SKM-1 (cell line): ENCODE measurements around the gene DDO.
"Not testable (repeated sequence)": the region's sequence is repeated elsewhere in the genome, so short reads cannot be mapped to it uniquely, and the experiment has no call there.

Experiments
- DNase-seq: peaks from one replicate; lab custom pipeline; 2025; ENCODE audit not compliant: unreplicated experiment; lab: John Stamatoyannopoulos, UW

The DDO gene

DNA sequence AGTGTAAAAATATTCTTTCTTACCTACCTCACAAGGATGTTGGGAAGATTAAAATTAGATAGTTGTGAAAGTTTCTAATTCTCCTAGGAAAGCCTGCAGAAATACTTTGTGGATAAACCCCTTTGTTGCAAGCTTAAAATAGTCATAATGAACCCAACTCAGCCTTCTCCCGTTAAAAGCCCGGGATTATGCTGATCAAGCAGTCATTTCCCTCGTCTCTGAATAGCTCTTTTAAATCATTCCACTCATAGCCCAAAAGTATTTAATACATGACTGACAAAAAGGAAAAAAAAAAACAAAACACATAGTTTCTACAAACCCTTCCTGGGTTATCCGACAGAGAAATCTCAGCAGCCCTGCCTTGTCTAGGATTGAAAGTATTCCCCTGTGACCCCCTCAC, 46.3 kb downstream of the DDO start:
- DNase-seq, result no peak

DNA sequence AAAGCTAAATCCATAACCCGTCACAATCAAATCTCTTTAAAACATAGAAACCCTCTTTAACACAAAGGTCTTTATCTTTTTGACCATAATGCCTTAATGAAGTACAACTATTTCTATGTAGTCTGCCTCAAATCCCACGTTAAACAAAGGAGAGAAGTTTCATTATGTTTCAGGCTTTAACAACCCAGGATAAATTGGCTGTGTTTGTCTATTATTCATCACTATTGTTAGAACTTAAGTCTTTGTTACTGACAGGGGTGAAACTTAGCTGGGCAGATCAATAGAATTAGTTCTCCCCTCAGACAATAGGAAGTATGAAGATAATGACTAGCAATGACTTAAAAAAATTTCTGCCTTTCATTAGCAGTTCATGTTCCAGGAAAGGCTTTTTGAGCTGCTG, 47.1 kb downstream of the DDO start:
- no peak for DNase-seq

DNA sequence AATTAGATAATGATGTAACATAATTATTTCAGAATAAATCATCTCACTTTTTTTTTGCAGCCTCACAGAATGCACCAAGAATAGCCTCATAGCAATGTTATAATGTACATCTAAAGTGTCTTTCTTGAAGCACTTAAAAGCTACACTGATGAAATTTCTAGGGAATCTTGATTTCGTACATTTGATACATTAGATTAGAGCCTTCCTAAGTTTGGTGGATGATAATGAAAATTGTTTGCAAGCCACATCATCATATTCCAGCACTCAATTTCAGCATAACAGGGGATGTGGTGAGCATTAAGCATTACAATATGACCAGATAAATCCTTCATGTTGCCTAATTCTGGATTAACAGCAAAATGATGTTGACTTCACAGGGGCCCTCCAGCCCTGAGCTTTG, 47.5 kb downstream of the DDO start:
- no peak for DNase-seq

DNA sequence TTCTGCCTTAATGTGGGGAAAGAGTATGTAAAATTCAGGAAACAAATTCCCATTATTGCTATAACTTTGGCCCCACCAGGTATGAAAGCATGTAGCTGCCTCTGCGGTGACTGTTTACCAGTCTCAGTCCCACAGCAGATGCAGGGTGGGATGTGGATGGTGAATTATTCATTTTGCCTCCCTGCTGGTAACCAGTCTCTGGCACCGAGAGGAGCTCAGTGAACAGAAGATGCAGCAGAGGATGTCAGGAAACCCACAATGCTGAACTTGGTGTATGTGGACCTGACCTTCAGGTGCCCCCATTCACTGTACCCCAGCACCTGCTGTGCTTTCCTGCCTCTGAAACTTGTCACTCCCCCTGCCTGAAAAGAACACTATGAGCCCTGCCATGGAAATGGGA, 48.4 kb downstream of the DDO start:
- no peak for DNase-seq

DNA sequence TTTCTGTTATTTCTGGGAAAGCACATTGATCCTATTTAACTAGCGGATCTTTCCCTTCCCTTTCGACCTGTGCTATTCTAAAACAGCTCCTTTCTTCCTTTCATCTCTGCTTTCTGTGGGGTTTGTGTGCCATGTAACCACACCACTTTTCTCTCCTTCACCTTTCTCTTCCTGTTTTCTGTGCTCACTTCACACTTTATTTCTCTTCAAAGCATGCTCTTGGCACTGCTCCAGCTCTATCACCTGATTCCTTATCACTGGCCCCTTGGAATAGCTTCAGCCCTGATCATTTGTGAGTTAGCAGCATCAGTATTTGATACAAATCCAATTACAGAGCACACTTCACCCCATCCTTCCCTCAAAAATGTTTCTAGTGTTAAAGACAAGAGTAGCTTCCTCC, 49.1 kb downstream of the DDO start:
- no peak for DNase-seq

DNA sequence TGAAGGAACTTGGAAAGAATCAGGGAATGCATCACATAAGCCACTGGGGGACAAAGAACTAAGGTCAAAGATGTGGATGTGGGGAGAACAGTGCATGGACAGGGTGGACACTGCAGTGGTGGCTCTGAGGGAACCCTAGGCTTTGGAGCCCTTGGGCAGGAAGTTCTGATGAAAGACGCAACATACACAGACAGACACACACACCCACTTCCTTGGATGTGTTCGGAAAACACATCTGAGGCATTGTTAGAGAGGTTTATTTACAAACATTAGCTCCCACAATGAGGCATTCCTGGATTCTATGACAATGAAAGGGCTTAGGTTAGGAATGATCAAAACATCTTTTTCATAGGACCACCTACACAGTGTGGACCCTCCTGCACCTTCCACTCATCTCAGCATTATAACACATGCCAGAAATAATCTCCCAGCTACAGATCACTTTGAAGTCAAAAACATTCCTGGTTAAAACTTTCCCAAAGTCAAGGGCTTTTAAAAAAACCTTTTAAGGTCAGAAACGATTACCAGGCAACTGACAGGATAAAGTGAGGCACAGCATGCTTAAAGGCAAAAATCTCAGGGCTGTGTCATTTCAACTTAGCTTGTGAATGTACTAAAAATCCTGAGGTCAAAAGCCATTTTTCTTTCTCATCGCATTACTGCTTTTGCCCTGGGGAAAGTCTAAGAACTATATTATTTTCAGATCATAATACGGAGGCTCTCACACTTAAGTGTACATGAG, 50.8 kb downstream of the DDO start:
- DNase-seq, result no peak

DNA sequence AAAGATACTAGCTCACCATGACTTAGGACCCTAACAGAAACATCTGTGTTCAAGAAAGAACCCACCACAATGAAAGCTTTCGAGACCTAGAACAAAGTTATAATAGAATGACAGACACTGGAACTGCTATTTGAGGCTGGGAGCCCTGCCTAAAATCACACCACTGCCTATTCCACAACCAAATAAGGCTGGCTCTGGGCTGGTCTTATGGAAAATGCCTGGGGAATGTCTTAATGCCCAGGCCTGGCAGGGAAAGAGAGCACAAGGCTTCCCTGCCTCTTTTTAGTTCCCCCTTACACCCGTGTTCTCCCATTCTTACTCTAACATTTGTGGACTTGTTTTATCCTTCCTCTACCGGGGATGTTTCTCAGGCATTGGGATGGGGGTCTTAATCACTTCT, 51.6 kb downstream of the DDO start:
- no peak for DNase-seq

DNA sequence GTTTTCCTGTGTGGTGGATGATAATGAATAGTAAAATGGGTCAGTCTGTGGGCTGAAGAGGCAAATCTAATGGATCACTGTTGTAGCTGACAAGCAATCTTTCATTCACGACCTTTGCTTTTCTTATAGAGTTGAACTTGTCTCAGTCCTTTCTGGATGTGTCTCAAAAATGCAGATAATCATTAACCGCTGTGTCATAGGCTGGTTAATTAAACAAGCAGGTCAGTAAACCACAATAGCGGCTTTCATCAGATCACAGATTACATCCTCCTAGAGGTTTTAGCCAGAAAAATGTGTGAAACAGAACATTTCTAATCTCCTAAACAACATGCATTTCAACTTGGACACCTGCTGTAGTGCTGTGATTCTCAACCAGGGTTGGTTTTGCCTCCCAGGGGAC, 54.7 kb downstream of the DDO start:
- DNase-seq, result no peak

DNA sequence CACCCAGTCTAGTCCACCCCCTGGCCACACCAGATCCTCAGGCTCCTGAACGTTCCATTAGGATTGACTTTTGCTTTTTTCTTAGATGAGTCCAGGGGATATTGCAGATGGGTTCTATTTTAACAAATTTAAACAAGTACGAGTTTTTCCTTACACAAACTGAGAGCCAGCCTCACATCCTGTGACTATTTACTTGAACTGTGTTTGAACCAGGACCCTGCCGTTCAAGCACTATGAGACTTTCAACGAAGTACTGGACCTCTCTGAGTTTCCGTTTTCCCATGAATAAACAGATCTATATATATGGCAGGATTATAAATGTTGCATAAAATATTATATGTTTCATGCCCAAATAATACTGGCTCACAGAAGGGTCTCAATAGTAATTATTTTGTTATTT, 55.8 kb downstream of the DDO start:
- DNase-seq, result no peak

DNA sequence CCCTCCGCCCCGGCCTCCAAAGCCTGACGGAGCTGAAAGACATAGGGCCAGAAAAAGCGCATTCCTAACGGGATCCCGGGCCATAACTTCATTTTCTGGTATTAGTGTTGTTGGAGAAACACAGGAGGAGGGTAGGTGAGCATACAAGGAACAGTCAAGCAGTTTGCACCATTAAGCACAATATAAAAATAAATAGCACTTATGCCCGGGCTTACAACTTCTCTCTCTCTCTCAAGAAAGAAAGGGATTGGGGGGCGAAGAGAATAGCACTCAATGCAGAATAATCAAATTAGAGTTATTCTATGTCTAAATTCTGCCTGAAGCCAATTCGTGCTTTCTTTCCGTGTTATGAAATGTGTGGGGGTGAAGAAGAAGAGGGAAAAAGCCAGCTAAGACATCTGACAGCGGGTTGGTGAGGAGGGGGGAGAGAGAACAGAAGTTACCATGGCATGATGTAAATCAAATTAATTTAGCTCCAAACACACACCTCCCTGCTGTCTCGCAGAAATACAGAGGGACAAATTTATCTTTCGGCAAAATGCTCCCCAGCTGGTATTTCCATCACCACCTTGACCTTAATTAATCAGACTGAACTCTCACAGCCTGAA, 56.7 kb downstream of the DDO start:
- DNase-seq, result no peak

DNA sequence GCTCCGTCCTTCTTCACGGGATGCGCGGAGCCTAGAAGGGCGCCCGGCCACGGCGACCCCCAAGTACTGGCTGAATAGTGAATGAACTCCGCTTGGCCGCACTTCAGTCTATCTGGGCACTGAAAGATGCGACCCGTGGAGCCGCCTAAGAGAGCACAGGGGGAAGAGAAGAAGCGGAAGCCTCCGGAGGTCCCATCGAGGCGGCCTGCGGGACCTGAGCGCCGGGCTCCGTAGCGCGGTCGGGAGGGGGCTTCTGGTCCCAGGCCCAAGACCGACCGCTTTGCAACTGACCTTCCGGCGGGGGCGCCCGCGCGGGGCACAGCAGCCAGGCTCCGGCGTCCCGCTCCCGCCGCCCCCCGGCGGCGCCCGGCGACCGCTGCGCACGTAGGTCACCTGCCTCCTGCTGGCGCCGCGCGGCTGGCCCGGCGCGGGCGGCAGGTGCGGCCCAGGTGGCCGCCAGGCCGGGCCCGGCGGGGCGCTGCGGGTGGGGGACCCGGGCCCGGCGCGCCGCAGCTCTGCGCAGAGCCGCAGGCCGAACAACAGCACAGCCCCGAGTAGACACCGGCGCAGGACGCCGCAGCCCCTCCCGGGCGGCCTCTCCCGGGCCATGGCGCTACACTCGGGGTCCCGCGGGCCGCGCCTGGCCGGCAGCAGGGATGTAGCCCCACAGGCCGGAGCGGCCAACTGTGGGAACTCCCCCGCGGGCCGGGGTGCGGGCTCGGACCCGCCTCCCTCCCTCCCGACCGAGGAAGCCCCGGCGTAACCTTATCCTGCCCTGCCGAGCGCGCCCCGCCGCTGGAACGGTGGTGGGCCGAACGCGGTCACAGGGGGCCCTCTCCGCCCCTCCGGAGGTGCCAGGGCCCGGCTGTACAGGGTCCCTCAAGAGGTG, 57.5 kb downstream of the DDO start, which contains the start of gene METTL24:
TSS of gene METTL24 (minus strand) at position 686 of the 889 bp plus-strand sequence. CDS start at position 609, 77 bp downstream.
- DNase-seq, result no peak

DNA sequence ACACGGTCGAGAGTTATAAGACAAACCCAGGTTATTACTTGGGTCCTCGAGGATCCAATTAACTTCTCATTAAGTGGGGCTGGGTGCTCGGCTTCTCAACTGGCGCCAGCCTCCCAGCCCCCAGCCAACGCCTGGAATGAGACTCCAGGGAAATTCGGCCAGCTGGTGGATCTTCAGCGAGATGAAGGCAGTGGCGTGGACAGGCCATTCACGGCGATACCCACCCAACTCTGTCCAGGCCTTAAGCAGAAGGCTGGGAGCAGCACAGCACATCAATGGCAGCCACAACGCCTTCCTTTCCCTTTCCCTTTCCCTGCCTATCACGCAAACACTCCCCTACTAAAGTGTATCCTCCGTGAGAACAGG, 58.1 kb downstream of the DDO start:
- DNase-seq, result no peak

DNA sequence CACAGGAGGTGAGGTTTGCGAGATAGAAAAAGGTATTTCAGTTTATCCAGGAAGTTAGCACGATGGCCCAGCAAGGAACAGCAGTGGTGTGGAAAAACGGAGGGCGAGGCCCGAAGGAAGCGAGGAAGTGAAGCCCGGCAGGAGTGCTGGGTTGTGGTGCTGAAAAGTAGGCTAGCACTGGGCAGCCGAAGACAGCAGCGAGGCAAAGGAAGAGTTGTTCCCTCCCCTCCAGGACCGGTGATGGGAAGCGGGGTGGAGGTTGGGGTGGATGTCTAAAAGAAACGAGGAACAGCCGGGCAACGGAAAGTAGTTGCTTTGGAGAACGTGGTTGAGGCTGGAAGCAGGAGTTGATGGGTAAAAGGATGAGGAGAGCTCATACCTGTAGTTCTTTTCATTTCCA, 58.6 kb downstream of the DDO start:
- DNase-seq, result no peak

DNA sequence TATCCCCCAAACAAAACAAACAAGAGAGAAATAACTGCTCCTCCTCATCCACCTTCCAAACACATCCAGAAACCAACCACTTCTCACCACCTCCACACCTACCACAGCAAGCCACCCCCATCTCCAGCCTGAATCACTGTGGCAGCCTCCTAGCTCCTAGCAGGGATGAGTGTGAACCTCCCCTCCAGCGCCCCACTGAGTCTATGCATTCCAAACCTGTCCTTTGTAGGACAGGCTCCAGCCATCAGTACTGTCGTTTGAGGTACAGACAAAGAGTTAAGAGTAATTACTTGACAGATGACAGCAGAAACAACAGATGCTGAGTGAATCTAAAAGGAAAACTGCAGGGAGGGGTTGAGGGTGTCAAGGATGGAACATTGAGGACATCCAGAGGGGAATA, 59.6 kb downstream of the DDO start:
- no peak for DNase-seq

DNA sequence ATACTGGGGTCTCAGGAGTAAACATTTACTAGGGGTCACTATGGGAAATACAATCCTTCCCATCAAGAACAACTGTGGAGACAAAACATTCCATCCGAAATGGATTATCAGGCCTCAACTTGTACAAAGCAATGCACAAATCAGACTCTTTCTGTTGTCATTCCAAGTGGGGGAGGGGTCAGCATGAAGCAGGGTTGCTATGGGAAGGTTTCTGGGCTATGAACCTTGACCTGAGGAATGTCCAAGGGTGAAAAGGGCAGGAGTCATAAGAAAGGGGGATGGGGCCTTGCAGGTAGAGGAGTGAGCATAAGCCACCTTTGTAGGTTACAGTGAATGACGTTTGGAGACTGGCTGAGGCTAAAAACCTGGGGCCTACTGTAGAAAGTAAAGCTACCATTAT, 60.4 kb downstream of the DDO start:
- DNase-seq, result no peak

DNA sequence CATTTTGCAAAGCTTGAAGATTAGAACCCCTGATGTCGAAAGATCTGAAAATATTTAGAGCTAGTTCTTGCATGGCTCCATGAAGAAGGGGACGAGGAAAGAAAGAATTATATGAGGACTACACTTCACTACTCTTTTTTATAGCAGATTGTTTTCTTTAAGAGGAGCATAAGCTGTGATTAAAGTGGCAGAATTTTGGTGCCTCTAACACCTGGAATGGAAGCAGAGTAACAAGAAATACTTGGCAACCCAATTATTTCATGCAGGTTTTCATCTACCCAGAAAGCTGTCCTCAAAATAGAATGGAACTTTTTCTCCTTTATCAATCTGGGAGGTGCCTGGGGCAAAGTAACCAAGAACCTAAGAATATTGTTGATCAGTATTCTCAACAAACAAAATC, 61.2 kb downstream of the DDO start:
- no peak for DNase-seq

DNA sequence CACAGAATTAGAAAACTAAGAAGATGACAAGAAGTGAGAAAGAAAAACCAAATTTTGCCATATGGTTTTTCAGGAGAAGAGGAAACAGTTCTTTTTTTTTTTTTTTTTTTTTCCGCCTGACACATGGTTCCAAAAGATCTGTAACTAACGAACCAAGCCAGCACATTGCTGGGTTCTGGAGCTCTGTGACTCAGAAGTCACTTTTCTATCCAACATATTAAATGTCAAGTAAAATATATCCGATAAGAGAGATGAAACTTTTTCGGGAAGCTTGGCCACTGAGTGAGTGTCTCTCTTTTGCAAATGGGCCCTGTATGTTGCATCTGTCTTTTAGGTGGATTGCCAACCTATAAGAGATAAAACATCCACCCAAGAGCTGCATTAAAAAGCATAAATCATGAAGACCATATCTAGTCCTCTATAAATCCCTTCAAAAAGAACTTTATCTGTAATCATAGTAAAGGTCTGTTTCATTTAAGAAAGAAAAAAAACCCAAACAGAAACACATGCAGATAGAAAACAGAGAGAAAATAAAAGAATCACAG, 61.8 kb downstream of the DDO start:
- no peak for DNase-seq

DNA sequence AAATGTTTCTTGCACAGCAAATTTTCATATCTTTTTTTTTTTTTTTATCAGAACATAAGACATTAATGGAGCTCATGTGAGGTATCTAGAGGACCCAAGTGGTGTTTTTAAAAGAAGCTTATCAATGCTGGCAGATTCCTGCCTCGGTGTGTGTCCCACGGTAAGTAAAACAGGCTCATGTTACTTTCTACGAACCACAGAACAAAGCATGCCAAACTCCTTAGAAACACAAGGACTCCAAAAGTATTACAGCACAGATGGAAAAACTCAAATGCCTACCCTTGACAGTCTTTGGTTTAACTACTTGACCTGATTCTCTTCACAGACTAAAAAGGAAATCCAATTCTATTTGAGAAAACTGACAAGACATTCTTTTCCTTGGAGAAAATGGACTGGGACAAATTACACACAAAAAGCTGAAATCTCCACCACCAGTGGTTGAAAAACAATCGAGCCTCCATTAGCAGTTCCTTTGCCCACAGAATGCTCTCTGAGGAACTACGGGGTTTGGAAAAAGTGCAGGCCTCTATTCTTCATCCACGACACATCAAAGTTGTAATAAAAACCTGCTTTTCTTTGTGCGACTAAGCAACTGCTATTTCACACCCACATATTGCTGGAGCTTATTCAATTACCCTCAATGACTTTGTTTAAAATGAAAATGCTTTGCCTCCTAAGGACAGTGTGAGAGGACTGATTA, 62.7 kb downstream of the DDO start:
- no peak for DNase-seq

DNA sequence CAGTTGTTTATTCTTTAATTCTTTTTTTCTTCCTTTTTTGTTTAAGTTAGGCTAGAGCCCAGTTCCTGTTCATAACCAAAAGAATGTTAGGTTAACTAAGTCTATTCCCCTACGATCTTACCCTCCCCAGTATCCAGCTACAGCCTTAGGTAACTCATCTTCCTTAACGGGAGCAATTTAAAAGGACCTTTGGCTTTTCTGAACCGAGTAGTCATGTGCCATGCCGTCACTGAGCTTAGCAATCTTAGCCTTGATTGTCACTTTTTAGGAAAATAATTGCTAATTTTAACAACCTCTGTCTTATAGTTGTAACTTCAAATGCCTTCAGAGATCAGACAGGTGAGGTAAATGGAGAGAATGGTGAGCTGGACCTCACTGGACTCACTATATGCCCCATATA, 63.4 kb downstream of the DDO start:
- no peak for DNase-seq

DNA sequence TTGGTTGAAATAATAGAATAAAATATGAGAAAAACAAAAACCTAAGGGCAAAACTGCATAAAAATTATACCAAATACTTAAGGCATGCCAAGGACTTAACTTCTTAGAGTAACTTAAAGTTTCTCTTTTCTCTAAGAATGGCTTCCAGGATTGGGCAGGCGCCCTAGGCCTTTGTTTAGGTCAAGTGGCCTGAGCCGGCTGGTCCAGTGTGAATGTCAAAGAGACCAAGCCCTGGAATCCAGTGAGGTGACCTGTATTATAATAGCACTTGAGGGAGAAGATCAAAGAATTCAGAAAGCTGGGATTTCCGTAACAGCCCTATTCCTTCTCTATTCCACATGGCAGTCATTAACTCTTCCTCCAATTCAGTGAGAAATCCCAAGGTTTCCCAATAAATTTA, 63.8 kb downstream of the DDO start:
- DNase-seq, result no peak

DNA sequence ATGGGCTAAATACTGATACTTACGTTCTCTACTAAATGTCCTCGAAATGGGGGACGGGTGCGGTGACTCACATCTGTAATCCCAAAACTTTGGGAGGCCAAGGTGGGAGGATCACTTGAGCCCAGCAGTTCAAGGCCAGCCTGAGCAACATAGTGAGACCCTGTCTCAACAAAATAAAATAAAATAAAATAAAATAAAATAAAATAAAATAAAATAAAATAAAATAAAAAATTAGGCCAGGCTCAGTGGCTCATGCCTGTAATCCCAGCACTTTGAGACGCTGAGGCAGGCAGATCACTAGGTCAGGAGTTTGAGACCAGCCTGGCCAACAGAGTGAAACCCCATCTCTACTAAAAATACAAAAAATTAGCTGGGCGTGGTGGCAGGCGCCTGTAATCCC, 64.8 kb downstream of the DDO start:
- DNase-seq, result not testable (repeated sequence)
